ENCODE measurements around the gene LEMD3.

LEMD3 gene

DNA sequence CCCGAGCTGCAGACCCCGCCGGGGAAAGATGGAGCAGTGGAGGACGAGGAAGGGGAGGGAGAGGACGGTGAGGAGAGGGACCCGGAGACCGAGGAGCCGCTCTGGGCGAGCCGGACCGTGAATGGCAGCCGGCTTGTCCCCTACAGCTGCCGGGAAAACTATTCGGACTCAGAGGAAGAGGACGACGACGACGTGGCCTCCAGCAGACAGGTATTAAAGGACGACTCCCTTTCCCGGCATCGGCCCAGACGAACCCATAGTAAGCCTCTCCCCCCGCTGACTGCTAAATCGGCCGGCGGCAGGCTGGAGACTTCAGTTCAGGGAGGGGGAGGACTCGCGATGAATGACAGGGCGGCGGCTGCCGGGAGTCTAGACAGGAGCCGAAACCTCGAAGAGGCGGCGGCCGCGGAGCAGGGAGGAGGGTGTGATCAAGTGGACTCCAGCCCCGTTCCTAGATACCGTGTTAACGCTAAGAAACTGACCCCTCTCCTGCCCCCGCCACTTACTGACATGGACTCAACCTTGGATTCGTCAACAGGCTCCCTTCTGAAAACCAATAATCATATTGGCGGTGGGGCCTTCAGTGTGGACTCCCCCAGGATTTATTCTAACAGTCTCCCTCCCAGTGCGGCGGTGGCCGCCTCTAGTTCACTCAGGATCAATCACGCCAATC is 962 bp downstream of the LEMD3 start:
- peak; percentile 84 for DNase-seq

DNA sequence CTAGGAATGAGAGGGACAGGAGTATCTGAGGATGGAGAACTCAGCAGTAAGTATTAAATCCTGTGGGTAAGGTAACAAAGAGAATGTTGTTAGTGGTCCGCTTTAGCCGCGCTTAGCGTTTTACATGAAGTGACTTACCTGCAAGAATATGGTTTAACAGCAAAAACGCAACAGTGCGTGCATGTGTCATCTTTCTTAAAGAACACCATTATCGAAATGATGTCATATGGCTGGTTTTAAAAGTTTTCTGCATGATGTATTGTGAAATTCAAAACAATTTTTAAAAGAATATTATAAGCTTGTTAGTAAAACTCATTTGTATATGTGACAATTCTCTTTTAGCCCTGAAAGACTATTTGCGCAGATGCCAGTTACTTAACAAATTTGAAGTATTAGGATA is 1.7 kb downstream of the LEMD3 start:
- DNase-seq: peak; percentile 35

DNA sequence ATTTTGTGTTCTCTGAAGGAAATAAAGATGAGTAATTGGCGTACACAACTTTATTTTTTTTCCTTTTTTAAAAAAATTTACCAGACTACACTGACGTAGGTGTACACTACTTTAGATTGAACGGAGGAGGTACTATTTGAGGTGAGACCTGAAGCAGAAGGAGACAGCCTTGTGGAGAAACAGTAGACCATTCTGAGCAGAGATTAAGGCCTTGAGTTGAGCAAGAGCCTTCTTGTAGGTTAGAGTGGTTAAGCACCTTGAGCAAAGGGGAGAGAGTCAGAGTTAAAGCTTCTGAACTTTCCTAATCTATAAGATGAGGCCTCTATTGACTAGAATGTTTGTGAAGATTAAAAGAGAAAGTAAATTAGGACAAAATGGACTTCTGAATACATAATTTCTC is 2.5 kb downstream of the LEMD3 start:
- DNase-seq: peak; percentile 42

DNA sequence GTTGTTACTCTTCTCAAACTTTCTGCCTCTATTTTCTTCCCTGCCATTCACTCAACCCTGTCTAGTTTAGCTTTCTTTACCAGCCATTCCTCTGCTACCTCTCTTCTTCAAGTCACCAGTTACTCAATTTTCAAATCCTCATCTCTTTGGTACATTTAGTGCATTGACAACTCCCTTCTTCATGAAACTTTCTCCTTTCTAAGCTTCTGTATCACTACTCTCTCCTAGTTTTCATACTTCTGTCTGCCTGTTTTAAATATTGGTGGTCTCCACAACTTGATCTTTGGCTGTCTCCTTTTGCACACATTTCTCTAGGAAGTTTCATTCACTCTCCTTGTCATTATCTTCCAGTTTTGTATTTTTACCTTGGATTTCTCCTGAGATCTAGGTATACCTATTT is 6.0 kb downstream of the LEMD3 start:
- DNase-seq: no peak

DNA sequence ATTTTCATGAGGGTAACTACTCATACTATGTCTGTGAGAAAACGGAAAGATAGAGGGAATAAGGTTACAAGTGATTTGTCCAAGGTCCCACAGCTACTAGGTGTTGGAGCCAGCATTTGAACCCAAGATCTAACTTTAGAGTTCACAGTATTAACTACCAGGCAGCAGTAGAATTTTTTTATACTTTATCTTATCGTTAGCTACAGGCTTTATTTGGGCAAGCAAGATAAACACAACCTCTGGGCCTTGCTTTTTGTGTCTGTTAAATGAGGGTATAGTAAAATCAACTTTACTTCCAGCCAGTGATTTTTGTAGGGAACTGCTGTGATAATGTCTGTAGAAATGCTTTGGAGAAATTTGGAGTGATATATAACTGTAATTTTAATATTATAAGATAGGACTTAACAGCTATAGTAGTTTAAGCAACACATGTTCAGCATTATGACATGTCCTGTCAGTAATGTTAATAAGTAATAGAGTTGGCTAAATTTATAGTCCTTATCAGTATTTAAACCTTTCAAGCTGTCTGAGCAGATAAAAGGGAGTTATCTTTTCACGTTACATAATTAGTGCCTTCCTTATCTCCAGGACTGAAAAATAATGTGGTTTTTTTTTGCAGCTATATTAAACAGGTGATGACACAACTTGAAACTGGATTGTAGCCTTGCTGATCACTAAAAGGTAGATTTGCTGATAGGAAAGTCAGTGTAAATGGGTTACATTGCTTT is 12.8 kb downstream of the LEMD3 start:
- no peak for DNase-seq

DNA sequence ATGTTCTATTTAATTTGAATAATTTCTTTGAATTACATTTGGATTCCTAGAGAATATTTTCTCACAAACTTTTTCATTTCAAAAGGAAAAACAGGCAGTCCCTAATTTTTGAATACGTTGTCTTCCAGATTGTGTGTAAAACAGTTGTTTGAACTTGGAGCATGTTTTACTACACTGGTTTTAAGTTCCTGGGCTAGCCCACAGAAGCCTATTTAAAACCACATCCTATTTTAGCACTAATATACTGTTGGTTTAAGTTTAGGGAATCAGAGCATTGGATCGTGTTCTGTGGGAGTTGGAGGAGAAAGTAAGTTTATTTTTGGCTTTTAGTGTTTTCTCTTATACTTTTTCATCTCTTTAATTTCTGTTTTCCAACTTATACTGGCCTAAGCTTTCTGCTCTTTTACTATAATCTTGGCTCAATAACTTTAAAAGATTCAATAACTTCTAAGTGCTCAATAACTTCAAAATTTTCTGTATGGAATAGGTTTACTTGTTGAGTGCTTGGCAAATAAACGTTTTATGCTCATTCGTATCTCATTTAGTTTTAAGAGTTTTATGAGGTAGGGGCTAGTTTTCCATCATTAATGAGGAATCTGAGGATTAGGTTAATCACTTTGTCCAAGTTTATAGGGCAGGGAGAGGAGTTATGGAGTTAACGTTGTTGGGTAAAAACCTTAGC is 14.9 kb downstream of the LEMD3 start:
- no peak for DNase-seq

DNA sequence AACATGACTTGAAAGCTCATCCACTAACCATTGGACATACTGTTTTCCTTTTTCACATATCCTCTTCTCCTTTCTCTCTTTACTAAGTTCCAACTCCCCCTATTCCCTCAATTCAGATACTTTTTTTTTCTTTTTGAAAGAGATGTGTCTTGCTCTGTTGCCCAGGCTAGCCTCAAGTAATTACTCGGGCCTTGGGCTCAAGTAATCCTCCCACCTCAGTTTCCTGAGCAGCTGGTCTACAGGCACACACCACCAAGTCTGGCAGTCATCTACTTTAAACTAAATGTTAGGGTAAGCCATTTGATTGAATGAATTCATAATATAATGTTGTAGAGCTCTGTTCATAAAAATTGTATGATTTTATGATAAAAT is 15.5 kb downstream of the LEMD3 start:
- DNase-seq: no peak

DNA sequence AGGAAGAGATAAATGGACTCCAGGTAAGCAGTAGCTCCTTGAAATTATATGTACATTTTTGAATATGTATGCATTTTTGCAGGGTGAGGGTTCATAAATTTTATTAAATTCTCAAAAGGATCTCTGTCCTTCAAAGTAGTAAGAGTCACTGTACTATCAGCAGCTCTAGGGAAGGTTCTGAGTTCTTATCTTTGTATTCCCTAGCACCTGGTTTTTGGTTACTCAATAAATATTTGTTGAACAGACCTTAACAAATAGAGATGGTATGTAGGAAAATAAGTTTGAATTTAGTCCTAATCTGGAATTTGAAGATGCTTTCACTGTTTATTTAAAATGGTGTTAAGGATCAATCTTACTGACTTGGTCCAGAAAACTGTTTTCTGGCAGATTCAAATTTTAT is 18.3 kb downstream of the LEMD3 start:
- DNase-seq: no peak

DNA sequence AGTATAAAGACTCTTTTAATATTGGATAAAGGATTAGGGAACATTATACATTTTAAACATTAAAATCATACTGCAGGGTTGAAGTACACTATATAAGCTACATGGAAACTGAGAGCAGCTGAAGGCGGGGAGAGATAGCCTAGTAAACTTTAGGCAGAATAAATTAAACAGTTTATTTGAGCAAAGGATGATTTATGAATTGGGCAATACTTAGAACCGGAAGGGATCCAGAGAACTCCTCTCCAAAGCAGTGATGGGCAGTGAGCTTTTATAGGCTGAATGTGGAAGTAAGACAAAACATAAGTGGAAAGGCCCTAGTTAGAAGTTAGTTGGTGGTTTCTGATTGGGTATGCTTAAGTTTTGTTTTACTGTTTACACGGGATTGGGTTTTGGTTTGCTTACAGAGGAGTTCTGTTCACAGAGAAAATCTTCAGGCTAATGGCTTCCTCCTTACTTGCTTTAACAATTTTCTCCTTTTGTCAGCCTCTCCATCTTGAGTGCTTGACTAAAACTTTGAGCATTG is 18.9 kb downstream of the LEMD3 start:
- no peak for DNase-seq

DNA sequence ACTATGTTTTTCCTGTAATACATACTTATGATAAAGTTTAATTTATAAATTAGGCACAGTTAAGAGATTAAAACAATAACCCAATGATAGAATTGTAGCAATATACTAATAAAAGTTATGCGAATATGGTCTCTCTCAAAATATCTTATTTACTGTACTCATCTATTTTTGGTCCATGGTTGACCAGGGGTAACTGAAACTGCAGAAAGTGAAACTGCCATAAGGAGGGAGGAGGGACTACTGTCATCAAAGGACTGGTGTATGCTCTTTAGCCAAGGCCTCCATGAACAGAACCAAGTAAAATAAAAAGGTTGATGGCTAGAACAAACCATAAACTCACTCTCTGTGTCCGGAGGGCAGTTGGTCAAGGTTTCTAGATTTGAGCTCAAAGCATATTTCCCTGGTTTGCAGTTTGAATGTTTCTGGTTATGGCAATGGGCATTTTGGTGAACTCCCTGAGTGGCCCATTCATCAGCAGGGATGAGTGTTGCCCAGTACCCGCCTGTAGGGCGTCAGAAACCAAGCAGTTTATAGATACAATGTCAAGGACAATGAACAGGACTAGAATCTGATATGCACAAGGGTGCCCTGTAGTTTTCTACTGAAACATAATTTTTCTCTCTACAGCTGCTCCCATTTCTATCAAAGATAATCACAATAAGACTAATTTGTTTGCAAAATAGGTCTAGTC is 19.8 kb downstream of the LEMD3 start:
- peak; percentile 68 for DNase-seq

DNA sequence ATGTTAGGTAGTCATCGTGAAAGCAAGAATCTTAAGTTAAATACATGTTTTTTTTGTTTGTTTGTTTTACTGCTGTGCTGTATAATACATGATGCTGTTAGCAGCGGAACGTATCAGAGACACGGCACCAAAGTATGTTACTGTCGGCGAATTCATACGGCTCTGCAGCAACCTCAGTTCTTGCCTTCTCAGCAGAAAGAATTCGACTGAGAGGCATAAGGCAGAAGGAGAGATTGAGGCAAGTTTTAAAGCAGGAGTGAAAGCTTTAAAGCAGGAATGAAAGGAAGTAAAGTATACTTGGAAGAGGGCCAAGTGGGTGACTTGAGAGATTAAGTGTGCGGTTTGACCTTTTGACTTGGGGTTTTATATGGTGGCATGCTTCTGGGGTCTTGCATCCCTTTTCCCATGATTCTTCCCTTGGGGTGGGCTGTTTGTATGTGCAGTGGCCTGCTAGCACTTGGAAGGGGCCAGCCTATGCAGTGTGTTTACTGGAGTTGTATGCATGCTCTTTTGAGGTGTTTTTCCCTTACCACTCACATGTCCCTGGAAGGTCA is 23.7 kb downstream of the LEMD3 start:
- peak; percentile 38 for DNase-seq

DNA sequence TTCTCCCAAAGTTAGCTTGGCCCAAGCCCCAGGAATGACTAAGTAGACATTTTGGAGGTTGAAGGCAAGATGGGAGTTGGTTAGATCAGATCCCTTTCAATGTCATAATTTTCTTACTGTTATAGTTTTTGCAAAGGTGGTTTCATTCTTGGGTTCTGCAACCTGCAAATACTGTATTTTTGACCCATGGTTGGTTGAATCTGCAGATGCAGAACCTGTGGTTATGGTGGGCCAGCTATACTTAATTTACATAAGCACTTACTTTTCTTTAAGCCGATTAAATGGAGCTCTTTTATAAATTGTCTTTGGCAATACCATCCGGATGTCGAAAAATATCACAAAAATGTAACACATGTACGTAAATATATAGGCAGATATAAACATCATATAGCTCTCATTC is 25.6 kb downstream of the LEMD3 start:
- DNase-seq: no peak

DNA sequence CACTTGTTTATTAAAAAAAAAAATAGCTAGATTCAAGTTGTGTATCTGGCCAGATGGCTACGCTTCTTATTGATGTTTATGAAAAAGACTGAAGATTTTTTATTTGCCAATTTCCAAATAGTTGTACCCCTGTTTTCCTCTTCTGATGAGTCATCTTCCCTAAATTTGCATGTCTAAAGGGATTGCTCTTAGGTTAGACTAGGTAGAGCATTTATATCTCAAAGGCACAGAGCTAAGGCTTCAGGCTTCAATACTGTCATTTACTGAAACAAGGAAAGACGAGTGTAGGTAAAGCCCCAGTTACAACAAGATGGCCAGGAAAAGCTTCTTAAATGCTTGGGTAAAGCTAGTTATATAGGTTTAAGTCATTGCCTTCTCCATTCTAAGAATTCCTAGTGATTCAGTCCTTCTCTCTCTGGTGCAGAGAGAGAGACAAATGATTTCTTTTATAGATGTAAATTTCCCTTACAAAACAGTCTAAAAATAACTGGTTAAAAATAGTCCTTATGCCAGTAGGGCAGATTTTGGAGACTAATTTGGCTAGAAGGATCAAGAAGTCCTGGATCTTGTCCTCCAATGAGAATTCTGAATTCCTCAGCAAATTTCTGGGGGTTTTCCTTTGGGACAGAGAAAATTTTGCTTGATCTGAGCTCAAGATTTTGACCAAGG is 26.1 kb downstream of the LEMD3 start:
- no peak for DNase-seq

DNA sequence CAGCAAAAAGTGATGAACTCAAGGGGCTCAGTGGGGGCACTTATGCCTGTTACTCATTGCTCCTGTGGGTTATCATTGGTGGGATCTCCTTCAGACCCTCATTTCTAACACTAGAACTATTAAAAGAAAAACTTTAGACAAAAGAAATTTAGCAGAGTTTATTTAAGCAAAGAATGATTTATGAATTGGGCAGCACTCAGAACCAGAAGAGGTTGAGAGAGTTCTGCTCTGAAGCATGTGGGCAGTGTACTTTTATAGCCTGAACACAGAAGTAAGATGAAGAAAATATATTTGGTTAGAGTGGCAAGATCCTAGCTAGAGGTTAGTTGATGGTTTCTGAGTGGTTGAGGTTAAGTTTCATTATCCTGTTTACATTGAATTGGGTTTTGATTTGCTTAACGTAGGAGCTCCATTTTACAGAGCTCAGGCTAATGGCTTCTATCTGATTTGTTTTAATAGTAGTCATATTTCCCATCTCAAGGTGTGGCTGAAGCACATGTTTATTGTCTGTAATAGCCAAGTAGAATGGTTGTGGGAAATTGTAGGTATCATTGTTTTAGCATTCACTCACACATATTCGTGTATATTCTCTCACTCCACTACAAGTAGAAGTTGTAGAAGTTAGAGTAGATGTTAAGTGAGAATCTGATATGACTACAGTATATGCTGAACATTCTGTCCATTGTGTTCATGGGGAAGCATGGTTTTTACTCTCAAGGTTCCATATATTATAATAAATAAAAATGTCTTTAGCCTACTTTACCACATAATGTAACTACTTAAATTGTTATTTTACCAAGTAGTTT is 27.6 kb downstream of the LEMD3 start:
- no peak for DNase-seq

DNA sequence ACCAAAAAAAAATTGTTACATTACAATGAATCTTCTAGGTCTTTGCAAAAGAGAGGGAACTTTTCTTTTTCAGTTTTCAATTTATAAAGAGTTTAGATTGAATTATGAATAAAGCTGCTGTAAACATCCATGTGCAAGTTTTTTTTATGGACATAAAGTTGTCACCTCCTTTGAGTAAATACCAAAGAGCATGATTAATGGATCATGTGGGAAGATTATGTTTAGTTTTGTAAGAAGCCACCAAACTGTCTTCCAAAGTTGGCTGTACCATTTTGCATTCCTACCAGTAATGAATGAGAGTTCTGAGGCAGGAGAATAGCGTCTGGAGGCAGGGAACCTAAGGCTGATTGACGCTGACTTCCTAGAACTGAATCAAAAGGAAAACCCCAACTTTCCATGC is 30.2 kb downstream of the LEMD3 start:
- no peak for DNase-seq

DNA sequence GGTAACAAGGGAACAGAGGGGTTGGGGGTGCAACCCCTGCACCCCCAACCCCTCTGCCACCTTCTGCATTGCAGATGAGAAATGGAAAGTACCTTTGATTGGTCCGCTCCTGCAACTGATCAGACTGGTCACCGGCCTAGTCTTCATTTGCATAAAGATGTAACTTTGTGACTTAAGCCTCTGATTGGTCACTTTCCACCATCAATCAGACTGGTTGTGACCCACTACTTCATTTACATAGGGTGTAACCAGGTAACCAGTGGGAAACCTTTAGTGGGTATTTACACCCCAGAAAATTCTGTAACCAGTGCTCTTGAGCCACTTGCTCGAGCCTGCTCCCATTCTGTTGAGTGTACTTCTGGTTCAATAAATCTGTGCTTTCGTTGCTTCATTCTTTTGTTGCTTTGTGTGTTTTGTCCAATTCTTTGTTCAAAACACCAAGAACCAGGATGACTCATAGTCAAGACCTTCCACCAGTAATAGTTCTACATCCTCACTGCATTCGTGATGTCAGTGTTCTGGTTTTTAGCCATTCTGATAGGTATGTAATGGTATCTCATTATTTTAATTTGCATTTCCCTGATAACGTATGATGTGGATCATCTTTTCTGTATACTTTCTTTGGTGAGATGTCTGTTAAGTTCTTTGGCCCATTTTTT is 30.8 kb downstream of the LEMD3 start:
- DNase-seq: no peak

DNA sequence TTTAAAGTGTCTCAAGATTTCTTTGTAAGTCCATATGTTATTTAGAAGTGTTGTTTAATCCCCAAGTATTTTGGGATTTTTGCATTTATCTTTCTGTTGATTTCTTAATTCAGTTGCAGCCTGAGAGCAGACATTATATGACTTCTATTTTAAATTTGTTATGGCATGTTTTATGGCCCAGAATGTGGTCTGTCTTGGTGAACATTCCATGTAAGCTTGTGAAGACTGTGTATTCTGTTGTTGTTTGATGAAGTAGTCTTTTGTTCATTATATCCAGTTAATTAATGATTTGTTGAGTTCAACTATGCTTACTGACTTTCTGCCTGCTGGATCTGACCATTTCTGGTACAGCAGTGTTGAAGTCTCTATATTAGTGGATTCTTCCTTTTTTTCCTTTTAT is 34.0 kb downstream of the LEMD3 start:
- no peak for DNase-seq

DNA sequence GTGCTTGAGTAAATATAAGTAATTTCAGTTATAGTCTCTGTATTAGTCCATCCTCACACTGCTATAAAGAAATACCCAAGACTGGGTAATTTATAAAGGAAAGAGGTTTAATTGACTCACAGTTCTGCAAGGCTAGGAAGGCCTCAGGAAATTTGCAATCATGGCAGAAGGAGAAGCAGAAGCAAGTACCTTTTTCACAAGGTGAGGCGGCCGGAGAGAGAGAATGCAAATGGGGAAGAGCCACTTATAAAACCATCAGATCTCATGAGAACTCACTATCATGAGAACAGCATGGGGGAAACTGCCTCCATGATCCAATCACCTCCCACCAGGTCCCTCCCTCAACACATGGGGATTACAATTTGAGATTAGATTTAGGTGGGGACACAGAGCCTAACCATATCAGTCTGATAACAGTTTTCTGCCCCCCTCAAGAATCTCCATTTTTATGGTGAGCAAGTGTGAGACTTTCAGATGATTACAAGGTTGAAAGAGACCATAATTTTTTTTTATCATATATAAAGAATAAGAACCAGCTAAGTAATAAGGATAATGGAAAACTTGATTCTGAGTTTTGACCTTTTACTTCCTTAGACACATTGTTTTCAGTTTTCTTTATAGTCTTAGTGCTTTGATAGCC is 35.6 kb downstream of the LEMD3 start:
- peak; percentile 16 for DNase-seq

DNA sequence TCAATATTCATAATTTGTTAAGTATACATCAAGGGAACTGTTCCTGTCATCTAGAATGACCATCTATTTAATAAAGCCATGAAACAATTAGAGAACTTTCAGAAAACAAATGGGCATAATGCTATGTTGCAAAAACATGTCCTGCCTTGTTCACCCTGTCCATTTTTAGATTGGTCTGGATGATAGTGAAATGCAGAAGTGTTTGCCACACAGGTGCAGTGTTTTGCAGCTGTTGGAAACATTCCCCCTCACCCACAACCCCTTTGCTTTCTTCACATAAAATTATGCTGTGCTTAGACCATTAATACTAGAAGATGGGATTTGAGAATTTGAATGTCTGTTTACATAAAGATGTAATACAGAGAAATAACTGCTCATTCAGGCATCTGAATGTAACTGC is 36.5 kb downstream of the LEMD3 start:
- peak; percentile 81 for DNase-seq

DNA sequence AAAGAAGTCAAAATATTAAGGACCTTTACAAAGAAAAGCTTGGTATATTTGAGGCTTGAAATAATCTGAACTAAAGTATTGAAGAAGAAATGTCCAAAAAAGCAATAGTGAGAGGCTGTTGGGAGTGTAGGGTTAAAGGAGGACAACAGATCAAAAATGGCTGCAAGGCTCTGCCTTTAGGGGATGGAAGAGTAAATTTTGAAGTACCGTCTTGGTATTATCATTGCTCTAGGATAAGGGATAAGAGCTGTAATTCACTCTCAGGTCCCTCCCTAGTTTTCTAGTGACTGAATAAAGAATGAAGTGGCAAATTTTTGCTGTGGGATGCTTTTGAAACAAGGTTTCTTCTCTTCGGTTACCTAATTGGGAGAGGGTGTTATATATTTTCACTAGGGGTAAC is 38.7 kb downstream of the LEMD3 start:
- no peak for DNase-seq
